ENCODE measurements around the gene RAD9B.
"Not testable (repeated sequence)": the region's sequence is repeated elsewhere in the genome, so short reads cannot be mapped to it uniquely, and the experiment has no call there.

Gene RAD9B

DNA sequence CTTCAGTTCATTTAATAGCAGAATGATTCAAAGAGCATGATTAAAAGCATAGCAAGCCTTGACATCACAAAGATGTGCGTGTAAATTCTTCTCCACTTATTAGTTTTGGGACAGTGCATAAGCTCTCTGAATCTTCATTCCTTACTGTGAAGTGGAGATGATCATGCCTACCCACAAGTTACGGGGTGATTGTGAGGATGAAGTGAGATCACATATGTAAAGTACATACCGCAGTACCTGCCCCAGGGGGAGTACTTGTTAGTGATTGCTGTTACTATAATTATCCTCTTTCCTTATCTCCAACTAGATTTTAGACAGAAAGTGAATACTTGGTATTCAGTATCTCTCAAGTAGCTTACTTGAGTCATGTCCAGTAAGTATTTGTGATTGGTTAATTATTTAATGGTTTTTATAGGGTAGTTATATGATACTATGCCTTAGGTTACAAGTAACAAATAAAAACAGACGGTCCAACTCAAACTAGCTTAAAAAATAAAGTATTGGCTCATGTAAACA, 6.0 kb downstream of the RAD9B start:
- no peak for TF ChIP-seq ZFX (IDR thresholded peaks at IDR 0.05)
- H3K27ac ChIP-seq = no peak overlapping the region

DNA sequence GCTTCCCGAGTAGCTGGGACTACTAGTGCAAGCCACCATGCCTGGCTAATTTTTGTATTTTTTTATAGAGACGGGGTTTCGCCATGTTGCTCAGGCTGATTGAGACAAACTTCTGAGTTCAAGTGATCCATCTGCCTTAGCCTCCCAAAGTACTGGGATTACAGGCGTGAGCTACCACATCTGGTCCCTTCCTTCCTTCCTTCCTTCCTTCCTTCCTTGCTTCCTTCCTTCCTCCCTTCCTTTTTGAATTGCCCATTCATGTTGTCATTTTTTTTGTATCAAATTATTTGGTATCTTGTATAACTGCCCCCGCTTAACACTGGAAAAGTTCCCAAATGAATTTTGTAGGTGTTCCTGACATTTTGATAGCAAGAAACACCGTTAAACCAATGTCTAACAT, 11.7 kb downstream of the RAD9B start:
- TF ChIP-seq, protein P1, sequence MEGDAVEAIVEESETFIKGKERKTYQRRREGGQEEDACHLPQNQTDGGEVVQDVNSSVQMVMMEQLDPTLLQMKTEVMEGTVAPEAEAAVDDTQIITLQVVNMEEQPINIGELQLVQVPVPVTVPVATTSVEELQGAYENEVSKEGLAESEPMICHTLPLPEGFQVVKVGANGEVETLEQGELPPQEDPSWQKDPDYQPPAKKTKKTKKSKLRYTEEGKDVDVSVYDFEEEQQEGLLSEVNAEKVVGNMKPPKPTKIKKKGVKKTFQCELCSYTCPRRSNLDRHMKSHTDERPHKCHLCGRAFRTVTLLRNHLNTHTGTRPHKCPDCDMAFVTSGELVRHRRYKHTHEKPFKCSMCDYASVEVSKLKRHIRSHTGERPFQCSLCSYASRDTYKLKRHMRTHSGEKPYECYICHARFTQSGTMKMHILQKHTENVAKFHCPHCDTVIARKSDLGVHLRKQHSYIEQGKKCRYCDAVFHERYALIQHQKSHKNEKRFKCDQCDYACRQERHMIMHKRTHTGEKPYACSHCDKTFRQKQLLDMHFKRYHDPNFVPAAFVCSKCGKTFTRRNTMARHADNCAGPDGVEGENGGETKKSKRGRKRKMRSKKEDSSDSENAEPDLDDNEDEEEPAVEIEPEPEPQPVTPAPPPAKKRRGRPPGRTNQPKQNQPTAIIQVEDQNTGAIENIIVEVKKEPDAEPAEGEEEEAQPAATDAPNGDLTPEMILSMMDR (conservative IDR thresholded peaks at IDR 0.05) = no peak
- no peak for TF ChIP-seq ZFX (IDR thresholded peaks at IDR 0.05)
- no peak overlapping the region for H3K27ac ChIP-seq

DNA sequence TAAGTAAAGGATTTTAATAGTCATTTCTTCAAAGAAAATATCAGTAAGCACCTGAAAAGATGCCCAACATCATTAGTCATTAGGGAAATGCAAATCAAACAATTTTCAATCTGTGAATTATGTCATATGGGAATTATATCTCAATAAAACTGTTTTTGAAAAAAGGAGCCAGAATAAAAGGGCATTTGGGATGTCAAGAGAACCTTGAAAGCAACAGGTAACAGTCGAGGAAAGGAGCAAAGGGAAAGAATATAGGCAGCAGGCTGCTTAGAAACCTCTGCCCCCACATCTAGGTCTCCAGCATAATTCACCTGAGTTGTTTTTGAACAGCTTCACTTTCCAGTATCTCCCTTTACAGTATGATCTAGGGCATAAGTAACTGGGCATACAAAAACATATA, 12.2 kb downstream of the RAD9B start:
- no peak overlapping the region for H3K27ac ChIP-seq
- TF ChIP-seq, protein P1 (conservative IDR thresholded peaks at IDR 0.05) = no peak
- TF ChIP-seq ZFX (IDR thresholded peaks at IDR 0.05) = no peak

DNA sequence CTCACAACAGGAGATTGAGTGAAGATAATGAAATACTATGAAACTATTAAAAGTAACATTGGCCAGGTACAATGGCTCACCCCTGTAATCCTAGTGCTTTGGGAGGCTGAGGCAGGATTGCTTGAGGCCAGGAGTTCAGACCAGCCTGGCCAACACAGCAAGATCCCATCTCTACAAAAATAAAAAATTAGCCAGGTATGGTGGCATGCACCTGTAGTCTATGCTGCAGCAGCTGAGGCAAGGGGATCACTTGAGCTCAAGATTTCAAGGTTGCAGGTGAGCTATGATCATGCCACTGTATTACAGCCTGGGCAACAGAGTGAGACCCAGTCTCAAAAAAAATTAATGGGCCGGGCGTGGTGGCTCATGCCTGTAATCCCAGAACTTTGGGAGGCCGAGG, 14.9 kb downstream of the RAD9B start:
- TF ChIP-seq, protein P1 (conservative IDR thresholded peaks at IDR 0.05) = no peak
- no peak for TF ChIP-seq ZFX (IDR thresholded peaks at IDR 0.05)

DNA sequence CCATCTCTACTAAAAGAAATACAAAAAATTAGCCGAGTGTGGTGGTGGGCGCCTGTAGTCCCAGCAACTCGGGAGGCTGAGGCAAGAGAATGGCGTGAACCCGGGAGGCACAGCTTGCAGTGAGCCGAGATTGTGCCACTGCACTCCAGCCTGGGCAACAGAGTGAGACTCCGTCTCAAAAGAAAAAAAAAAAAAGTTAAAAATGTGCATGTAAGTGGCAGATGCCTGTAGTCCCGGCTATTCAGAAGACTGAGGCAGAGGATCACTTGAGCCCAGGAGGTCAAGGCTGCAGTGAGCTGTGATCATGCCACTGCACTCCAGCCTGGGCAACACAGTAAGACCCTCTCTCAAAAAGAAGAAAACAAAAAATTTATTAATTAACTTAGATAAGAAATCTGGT, 15.9 kb downstream of the RAD9B start:
- not testable (repeated sequence) for H3K27ac ChIP-seq

More for the DNA sequence above, 14.9 kb downstream of the RAD9B start:
- no peak overlapping the region for H3K27ac ChIP-seq

DNA sequence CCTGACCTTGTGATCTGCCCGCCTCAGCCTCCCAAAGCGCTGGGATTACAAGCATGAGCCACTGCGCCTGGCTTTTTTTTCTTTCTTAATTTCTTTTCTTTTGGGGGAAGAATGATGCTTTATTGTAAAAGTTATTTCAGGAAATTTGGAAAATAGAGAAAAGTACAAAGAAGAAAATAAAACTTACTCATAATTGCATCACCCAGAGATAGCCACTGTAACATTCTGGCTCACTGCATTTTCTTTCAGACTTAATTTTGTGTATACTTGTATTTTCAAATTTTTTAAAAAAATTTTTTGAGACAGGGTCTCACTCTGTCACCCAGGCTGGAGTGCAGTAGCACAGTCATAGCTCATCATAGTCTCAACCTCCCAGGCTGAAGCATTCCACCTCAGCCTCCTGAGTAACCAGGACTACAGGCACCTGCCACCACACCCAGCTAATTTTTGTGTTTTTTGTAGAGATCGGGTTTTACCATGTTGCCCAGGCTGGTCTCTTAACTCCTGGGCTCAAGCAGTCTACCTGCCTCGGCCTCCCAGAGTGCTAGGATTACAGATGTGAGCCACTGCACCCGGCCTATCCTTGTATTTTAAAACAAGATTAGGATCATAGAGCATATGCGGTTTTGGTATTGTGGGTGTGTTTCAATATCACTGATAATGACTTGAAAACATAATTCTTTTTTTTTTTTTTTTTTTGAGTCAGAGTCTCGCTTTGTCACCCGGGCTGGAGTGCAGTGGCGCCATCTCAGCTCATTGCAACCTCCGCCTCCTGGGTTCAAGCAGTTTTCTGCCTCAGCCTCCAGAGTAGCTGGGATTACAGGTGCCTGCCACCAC, 19.0 kb downstream of the RAD9B start:
- not testable (repeated sequence) for H3K27ac ChIP-seq

DNA sequence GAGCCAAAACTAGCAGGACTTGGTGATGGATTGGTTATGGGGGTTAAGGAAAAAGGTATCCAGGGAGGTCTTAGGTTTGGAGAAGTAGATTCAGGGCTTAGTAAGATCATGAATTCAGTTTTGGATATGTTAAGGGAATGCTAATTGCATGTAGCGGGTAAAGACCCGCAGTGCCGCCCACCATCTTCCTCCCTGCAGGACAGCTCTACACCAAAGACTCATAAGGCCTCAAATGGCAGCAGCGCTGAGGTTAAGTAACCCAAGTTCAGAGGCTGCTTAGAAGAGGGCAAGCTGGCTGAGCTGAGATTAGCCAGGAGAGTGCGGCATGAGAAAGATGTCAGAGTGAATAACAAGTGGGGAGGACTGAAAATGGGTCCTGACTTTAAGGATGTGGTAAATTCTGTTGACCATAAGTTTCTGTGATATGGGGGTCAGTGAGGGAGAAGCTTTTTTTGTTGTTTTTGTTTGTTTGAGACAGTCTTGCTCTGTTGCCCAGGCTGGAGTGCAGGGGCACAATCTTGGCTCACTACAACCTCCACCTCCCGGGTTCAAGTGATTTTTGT, 26.2 kb downstream of the RAD9B start:
- H3K27ac ChIP-seq = no peak overlapping the region
- TF ChIP-seq, protein P1 (conservative IDR thresholded peaks at IDR 0.05) = no peak
- TF ChIP-seq ZFX (IDR thresholded peaks at IDR 0.05) = no peak

DNA sequence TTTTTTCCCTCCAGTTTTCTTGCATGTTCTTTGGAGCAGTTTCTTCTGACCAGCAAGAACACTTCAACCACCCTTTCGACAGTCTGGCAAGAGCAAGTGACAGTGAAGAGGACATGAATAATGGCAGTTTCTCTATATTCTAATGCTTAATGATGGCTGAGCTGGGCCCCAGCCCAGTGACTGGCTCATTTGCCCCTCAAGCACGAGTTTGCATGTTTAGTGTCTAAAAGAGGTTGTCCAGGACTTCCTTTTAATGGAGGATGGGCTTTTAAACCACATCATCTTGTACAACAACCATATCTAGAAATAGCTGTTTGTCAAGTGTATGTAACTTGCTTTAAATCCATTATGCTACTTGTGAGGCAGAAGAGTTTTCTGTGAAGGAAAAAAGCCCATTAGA, 28.4 kb downstream of the RAD9B start:
- TF ChIP-seq, protein P1 (conservative IDR thresholded peaks at IDR 0.05) = no peak
- no peak for TF ChIP-seq ZFX (IDR thresholded peaks at IDR 0.05)

More for the DNA sequence above, 28.4 kb downstream of the RAD9B start:
- H3K27ac ChIP-seq = no peak overlapping the region

All from C4-2B (cell line).